OCI-LY3 (cell line): ENCODE measurements around the gene ARHGAP40.

ENCODE experiments used
- H2AFZ ChIP-seq: fragments of 200-600, 300-600 bp; shearing (Covaris generic); 2 replicates; pipeline ENCODE4 v1.6.0; 2014; ENCODE audit warnings: antibody characterized with exemption, low read depth, low read length
- H3K27ac ChIP-seq: fragments of 200-600, 300-600 bp; sonication (generic); 2 replicates; pipeline ENCODE4 v1.5.1; 2014; ENCODE audit warnings: mild to moderate bottlenecking, low read length, moderate library complexity, mixed read lengths
- H3K27me3 ChIP-seq: fragments of 200-600, 300-600 bp; sonication (generic); 2 replicates; pipeline ENCODE4 v1.6.1; 2014; ENCODE audit warnings: low read depth, low read length, mixed read lengths
- H3K36me3 ChIP-seq: fragments of 200-600, 300-600 bp; sonication (generic); replicated peaks from 2 replicates; pipeline ENCODE3; 2014; ENCODE audit warnings: low read depth, low read length, mixed read lengths
- H3K4me1 ChIP-seq: fragments of 300-600, 200-600 bp; sonication (generic); 2 replicates; pipeline ENCODE4 v1.6.1; 2014; ENCODE audit warnings: low read length, mixed read lengths
- H3K4me2 ChIP-seq: fragments of 200-600, 300-600 bp; sonication (generic); 2 replicates; pipeline ENCODE4 v1.6.1; 2014; ENCODE audit warnings: low read length, mixed read lengths
- H3K4me3 ChIP-seq: fragments of 300-600, 200-600 bp; sonication (generic); 2 replicates; pipeline ENCODE4 v1.5.1; 2014; ENCODE audit warnings: antibody characterized with exemption, mild to moderate bottlenecking, low read length, moderate library complexity
- H3K79me2 ChIP-seq: fragments of 300-600, 200-600 bp; shearing (Covaris generic); 2 replicates; pipeline ENCODE4 v1.6.1; 2014; ENCODE audit warnings: mild to moderate bottlenecking, low read length, mixed read lengths
- H3K9ac ChIP-seq: fragments of 300-600, 200-600 bp; shearing (Covaris generic); 2 replicates; pipeline ENCODE4 v1.6.0; 2014; ENCODE audit warnings: mild to moderate bottlenecking, low read length, moderate library complexity
- H3K9me3 ChIP-seq: fragments of 200-600, 300-600 bp; shearing (Covaris generic); 2 replicates; pipeline ENCODE4 v1.6.1; 2014; ENCODE audit warnings: low read length, mixed read lengths; ENCODE audit not compliant: insufficient read depth
- H4K20me1 ChIP-seq: fragments of 200-600, 300-600 bp; sonication (generic); 2 replicates; pipeline ENCODE4 v1.6.1; 2016; ENCODE audit warnings: low read length, mixed read lengths; ENCODE audit not compliant: insufficient read depth
- EZH2phosphoT487 ChIP-seq: fragments of 200-600 bp; shearing (Covaris generic); IDR thresholded peaks from 2 replicates; pipeline ENCODE4 v1.6.1; 2018; ENCODE audit warnings: antibody characterized with exemption, mixed run types, low read depth
- TF ChIP-seq, protein P1 (sequence below): fragments of 200-600, 300-600 bp; sonication (generic); IDR thresholded peaks from 2 replicates; pipeline ENCODE4 v1.5.1; 2014; ENCODE audit warnings: antibody characterized with exemption, low read length, low read depth

ARHGAP40 gene

GRCh38 chr20:38566036-38566598, 35.5 kb upstream of the ARHGAP40 start:
- peaks cover 31% of the 10 kb centered on the region for H3K36me3 ChIP-seq
- H4K20me1 ChIP-seq = no peaks in the 10 kb centered on the region
- H3K79me2 ChIP-seq = no peaks in the 10 kb centered on the region
- no peaks in the 10 kb centered on the region for H3K9me3 ChIP-seq
- H3K27me3 ChIP-seq = no peaks in the 10 kb centered on the region
- H3K27ac ChIP-seq = no peak overlapping the region
- no peak overlapping the region for H3K4me2 ChIP-seq
- no peak for TF ChIP-seq EZH2phosphoT487
- TF ChIP-seq, protein P1, sequence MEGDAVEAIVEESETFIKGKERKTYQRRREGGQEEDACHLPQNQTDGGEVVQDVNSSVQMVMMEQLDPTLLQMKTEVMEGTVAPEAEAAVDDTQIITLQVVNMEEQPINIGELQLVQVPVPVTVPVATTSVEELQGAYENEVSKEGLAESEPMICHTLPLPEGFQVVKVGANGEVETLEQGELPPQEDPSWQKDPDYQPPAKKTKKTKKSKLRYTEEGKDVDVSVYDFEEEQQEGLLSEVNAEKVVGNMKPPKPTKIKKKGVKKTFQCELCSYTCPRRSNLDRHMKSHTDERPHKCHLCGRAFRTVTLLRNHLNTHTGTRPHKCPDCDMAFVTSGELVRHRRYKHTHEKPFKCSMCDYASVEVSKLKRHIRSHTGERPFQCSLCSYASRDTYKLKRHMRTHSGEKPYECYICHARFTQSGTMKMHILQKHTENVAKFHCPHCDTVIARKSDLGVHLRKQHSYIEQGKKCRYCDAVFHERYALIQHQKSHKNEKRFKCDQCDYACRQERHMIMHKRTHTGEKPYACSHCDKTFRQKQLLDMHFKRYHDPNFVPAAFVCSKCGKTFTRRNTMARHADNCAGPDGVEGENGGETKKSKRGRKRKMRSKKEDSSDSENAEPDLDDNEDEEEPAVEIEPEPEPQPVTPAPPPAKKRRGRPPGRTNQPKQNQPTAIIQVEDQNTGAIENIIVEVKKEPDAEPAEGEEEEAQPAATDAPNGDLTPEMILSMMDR = no peak
- no peak overlapping the region for H2AFZ ChIP-seq
- H3K9ac ChIP-seq = no peak overlapping the region
- no peaks in the 10 kb centered on the region for H3K4me1 ChIP-seq
- H3K4me3 ChIP-seq = no peak overlapping the region

DNA sequence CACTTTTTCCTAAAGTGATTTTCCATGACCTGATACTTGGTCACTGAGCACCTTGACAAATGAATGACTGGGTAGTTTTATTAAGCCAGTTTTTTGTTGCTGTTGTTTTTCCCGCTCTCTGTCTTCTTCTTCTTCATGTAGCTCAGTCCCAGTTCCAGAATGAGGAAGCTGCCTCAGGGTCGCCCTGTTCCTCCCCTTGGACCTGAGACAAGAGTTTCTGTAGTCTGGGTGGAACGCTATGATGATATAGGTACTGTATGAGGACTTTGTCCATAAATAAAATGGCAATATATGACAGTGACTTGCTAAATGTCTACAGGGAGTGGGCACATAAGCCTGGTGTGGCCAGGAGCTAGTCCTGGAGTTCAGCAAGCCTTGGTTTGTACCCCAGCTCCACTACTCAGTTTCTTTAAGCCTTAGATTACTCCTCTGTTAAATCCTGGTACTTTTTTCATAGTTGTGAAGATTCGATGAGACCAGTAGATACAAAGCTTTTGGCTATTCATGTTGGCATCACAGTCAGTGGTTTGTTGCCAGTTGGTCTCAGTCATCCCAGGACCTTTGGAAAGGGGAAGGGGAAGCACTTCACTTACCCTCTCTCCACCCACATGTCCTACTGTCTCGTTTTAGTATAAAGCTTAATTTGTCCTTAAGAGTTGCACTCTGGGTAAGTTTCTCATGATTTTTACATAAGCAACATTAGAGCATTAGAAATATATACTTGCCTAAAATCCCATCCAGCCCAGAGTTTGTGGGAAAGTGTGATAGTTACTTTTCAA, 31.7 kb upstream of the ARHGAP40 start:
- Histone ChIP-seq H3K4me3 (no peak overlapping the region), H3K4me1 (no peaks in the 10 kb centered on the region), H3K79me2 (no peaks in the 10 kb centered on the region), H3K27me3 (no peaks in the 10 kb centered on the region), H3K27ac (no peak overlapping the region), H3K36me3 (peaks cover 34% of the 10 kb centered on the region), H3K9me3 (no peaks in the 10 kb centered on the region), H2AFZ (no peak overlapping the region), H3K4me2 (no peak overlapping the region), H3K9ac (no peak overlapping the region), H4K20me1 (no peaks in the 10 kb centered on the region)
- TF ChIP-seq EZH2phosphoT487 = no peak
- TF ChIP-seq, protein P1 = no peak

GRCh38 chr20:38573413-38573812, 28.2 kb upstream of the ARHGAP40 start:
- no peak overlapping the region for H3K4me2 ChIP-seq
- H3K4me3 ChIP-seq = no peak overlapping the region
- H3K9ac ChIP-seq = no peak overlapping the region
- H3K36me3 ChIP-seq = peaks cover 34% of the 10 kb centered on the region
- TF ChIP-seq, protein P1 = no peak
- TF ChIP-seq EZH2phosphoT487 = no peak
- H3K27me3 ChIP-seq = no peaks in the 10 kb centered on the region
- no peaks in the 10 kb centered on the region for H4K20me1 ChIP-seq
- no peak overlapping the region for H2AFZ ChIP-seq
- H3K4me1 ChIP-seq = no peaks in the 10 kb centered on the region
- H3K79me2 ChIP-seq = no peaks in the 10 kb centered on the region
- no peak overlapping the region for H3K27ac ChIP-seq
- no peaks in the 10 kb centered on the region for H3K9me3 ChIP-seq

DNA sequence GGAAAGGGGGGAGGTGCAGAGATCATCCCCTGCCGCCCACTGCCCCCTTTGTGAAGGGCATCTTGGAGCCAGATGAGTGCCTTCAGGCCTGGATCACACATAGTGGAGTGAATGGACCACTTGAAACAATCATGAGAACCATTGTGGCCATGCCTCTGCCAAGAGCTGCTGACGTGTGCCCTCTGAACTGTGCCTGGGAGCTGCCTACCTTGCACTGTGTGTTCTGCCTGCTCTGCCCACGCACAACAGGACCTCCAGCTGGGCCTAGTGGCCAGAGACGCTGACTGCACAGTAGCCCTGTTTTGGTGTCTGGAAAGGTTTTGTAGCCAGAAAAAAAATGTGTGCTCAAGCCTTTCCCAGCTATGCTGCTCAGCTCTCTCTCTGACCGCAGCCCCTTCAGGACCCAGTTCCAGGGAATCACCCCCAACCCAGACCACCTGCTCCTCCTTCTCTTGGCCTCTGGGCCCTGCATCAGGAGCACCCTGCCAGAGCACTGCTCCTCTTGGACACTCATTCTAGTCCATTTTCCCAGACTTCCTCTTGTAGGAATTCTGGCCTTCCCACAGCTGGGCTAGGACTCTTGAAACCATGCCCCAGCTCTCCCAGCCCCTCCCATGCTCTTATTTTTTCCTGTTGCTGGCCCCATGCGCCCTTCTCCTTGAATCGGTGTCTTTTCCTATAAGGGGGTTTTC, 22.2 kb upstream of the ARHGAP40 start:
- Histone ChIP-seq H3K4me2 (no peak overlapping the region), H3K9me3 (no peaks in the 10 kb centered on the region), H3K79me2 (no peaks in the 10 kb centered on the region), H3K27ac (no peak overlapping the region), H3K9ac (no peak overlapping the region), H3K36me3 (peaks cover 20% of the 10 kb centered on the region), H3K4me1 (no peaks in the 10 kb centered on the region), H3K4me3 (no peak overlapping the region), H3K27me3 (no peaks in the 10 kb centered on the region), H2AFZ (no peak overlapping the region), H4K20me1 (no peaks in the 10 kb centered on the region)
- TF ChIP-seq, protein P1 = no peak
- no peak for TF ChIP-seq EZH2phosphoT487
